Measurements from ENCODE around the gene DYNLT2B. TPM values are rescaled to one million over a fixed set of nuclear protein-coding genes. Genes with fewer than 3 reads are reported as not detected.
"Not testable (repeated sequence)": the region's sequence is repeated elsewhere in the genome, so short reads cannot be mapped to it uniquely, and the experiment has no call there.

Gene DYNLT2B
- polyA plus RNA-seq (2012; ENCODE audit: insufficient read depth, insufficient read length) = 55.5 TPM

DNA sequence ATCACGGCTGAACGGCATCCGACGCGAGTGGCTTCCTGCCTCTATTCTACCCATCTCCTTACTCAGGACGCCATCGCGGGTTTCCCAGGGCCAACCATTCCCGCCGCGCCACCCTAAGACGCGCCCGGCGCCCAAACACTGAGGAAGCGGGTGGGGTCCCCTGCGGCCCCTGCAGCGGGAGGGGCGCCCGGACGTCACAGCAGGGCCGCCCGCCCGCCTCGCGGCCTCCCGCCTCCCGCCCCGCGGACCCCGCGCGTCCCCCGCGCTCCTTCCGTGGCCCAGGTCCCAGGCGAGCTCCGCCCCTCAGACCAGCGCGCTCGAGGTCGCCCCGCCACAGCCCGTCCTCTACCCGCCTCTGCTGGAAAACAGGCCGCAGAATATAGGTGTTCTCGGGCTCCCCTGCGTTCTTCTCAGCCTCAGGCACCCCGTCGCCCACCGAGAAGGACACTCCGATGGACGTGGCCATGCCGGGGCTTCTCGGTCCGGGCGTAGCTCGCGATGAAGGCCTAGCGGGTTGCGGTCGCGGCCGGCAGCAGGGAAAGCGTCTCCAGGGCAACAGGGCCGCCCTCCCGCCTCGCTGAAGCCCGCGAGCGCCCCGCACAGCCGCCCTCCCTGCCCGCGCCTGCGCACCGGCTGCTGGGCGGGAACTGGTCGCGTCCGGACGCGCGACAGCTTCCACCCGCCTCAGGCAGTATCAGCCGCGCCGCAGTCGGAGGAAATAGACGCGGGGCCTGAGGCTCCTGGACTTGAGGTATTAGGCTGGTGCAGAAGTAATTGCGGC, at the start of gene DYNLT2B:
Gene DYNLT2B (minus strand): TSS at position 554 of the 781 bp plus-strand sequence. CDS start 88 bp downstream, at position 466.
- peak; percentile 80 for DNase-seq (ENCODE audit: low read depth, low spot score)
- H3K4me3 ChIP-seq (ENCODE audit: low read length) = peak within 1 kb of the TSS; percentile 80

DNA sequence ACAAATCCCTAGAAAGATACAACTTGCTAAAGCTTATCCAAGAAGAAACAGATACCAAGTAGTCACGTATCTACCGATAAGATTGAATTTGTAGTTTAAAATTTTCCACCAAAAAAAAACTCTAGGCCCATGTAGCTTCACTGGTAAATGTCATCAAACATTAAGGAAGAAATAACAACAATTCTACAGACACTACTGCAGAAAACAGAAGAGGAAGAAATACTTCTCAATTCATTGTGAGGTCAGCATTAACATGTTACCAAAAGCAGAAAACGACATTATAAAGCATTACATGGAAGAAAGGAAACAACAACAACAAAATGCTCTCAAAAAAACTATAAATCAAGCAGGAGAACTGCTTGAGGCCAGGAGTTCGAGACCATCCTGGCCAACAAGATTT, 47.7 kb upstream of the DYNLT2B start:
- DNase-seq (ENCODE audit: low read depth, low spot score) = no peak
- H3K4me3 ChIP-seq (ENCODE audit: low read length) = no peak overlapping the region

DNA sequence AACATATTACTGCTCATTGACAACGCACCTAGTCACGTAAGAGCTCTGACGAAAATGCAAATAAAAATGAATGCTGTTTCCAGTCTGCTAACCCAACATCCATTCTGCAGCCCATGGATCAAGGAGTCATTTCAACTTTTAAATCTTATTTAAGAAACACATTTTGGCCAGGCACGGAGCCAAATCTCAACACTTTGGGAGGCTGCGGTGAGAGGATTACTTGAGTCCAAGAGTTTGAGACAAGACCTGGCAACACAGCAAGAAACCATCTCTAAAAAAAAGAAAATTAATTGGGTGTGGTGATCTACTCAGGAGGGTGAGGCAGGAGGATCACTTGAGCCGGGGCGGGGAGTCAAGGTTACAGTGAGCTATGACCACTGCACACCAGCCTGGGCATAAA, 42.5 kb upstream of the DYNLT2B start:
- no peak for DNase-seq (ENCODE audit: low read depth, low spot score)
- no peak overlapping the region for H3K4me3 ChIP-seq (ENCODE audit: low read length)

DNA sequence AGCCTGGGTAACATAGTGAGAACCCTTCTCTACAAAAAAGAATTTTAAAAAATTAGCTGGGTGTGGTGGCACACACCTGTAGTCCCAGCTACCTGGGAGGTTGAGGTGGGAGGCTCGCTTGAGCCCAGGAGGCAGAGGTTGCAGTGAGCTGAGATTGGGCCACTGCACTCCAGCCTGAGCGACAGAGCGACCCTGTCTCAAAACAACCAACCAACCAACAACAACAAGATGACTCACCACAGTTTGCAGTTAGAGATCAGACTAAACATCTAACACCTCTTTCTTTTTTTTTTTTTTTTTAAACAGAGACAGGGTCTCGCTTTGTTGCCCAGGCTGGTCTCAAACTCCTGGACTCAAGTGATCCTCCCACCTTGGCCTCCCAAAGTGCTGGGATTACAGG, 40.5 kb upstream of the DYNLT2B start:
- not testable (repeated sequence) for H3K4me3 ChIP-seq (ENCODE audit: low read length); DNase-seq (ENCODE audit: low read depth, low spot score)

DNA sequence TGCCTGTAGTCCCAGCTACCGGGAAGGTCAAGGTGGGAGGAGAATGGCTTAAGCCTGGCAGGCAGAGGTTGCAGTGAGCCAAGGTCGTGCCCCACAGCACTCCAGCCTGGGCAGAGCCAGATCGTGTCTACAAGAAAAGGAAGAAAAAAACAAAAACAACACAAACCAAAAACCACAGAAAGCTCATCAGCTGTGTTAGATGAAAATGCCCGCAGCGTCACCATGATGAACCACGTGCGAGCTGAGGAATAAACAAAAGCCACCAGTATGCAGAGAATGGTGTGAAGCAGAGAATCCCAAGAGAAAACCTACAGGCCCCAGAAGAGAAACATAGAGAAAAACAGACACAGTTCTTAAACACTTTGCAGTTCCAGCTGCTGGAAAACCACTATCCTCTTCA, 39.9 kb upstream of the DYNLT2B start:
- DNase-seq (ENCODE audit: low read depth, low spot score) = peak; percentile 6
- H3K4me3 ChIP-seq (ENCODE audit: low read length) = no peak overlapping the region

DNA sequence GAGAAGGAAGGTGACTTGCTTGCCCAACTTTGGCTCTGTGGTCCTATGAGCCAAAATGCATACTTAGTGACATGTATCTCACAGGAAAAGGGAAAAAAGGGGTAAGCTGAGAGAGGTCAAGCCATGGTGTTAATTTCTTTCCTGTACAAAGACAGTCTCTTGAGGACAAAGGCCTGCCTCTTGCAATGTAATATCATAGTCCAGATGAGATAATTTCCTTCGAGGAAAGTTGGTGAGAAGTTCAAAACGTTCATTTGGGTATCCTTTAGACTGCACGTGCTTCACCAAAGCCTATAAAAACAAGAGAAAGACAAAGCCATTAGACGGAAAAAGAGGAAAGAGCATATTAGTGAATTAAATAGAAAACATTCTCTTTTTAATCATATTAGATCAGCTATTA, 38.5 kb upstream of the DYNLT2B start:
- no peak for DNase-seq (ENCODE audit: low read depth, low spot score)
- H3K4me3 ChIP-seq (ENCODE audit: low read length) = no peak overlapping the region

DNA sequence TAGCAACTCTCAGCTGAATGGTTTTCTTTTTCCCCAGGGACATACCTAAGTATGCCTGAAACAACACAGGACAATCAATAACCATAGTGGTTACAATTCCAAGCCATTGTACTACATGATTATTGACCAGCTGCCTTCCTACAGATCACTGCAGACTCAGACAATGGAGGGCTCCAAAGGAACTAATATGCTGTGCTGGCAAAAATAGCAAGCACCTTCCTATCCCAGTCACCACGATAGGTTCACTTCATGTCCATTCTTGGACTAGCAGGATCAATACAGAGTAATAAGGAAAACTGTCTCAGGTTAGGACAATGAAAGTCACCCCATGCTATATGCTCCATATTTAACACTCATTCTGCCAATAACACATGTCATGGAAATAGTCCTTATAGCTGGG, 37.6 kb upstream of the DYNLT2B start:
- DNase-seq (ENCODE audit: low read depth, low spot score) = no peak
- no peak overlapping the region for H3K4me3 ChIP-seq (ENCODE audit: low read length)

DNA sequence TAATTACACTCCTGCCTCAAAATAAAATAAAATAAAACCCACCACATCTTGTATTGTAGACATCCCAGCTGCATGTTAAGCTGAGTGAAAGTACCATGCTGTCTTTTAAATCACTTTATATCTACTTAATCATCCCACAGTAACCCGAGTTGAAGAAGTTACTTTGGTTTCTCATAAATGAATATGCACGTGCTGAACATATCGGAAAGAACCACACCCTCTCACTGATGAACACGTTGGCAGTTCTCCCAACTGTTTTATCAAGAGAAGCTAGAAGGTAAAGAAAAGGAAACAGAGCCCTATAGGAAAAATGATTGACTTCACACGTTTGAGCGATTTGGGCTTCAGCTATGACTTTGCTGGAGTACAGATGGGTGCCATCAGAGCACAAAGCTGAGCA, 36.1 kb upstream of the DYNLT2B start:
- no peak for DNase-seq (ENCODE audit: low read depth, low spot score)

DNA sequence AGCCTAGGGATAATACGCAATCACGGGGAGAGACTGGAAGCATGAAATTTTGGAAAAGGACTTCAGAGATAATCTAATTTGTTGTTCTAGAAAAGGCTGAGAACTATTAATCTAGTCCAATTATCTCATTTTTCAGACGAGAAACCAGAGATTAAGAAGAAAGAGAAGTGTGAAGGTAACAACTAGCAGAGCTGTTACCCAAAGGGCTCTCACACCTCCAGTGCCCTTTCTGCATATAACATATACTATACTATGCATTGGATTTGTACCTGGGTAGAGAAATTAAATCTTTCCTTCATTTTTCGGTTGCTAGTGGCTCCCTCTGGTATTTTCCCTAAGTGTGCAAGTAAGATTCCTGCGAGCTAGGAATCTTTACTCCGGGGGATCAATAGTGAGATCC, 33.5 kb upstream of the DYNLT2B start:
- no peak for DNase-seq (ENCODE audit: low read depth, low spot score)
- no peak overlapping the region for H3K4me3 ChIP-seq (ENCODE audit: low read length)

More for the DNA sequence above, 36.1 kb upstream of the DYNLT2B start:
- H3K4me3 ChIP-seq (ENCODE audit: low read length) = no peak overlapping the region

DNA sequence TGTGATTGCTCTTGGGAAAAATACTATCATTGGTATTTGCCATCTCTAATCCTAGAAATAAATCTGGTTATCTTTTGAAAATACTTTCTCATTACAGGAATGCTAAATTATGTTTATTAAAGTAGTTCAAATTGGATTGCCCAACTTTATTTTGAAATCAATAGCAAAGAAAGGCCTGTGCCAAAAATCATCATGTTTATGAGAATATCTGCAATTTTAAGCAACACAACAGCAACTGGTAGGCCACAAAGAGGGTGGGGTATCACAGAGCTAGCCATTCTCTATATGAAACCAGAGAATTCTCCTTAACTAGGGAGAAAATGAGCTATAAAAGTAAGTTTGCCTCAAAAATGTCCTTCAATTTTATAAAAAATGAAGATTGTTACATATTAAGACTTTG, 32.0 kb upstream of the DYNLT2B start:
- no peak overlapping the region for H3K4me3 ChIP-seq (ENCODE audit: low read length)
- no peak for DNase-seq (ENCODE audit: low read depth, low spot score)

DNA sequence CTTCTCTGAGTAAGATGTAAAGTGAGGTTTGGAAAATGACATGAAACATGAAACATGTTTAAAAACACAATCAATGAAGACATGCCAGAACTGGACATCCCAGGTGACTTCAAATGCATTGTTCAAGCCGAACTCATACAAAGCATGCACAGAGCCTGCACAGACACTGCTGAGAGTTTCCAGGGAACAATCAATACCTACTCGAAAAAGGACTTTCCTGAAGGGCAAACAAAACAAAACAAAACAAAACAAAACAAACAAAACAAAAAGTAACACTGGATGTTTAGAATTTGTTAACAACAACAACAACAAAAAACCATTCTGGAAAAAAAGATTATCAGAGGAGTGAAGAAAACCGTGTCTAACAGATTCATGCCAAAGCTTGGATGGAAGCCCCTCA, 30.7 kb upstream of the DYNLT2B start:
- H3K4me3 ChIP-seq (ENCODE audit: low read length) = no peak overlapping the region
- no peak for DNase-seq (ENCODE audit: low read depth, low spot score)

DNA sequence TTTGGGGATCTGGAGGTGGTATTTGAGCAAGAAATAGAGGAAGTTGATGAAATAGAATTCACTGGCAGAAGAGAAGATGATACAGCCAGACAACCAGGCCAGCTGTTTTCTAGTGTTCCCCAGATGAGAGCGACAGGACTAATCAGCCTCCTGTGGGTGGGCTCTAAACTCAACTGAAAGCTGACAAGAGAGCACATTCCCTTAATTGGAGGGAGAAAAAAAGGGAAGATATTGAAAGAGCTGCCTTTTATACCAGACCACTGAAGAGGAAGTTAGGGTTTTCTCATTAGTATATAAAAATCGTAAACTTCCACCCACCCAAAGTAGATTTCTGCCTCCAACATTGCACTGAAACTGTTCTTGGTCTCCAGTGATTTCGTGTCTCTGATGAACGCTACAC, 26.6 kb upstream of the DYNLT2B start:
- no peak for DNase-seq (ENCODE audit: low read depth, low spot score)
- no peak overlapping the region for H3K4me3 ChIP-seq (ENCODE audit: low read length)

DNA sequence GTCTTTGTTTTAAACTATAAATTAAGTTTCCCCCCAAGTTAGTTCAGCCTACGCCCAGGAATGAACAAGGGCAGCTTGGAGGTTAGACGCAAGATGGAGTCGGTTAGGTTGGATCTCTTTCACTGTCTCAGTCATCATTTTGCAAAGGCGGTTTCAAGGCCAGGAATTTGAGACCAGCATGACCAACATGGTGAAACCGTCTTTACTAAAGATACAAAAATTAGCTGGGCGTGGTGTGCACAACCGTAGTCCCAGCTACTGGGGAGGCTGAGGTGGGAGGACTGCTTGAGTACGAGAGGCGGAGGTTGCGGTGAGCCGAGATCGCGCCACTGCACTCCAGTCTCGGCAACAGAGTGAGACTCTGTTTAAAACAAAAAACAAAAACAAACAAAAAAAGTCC, 25.9 kb upstream of the DYNLT2B start:
- not testable (repeated sequence) for DNase-seq (ENCODE audit: low read depth, low spot score); H3K4me3 ChIP-seq (ENCODE audit: low read length)

DNA sequence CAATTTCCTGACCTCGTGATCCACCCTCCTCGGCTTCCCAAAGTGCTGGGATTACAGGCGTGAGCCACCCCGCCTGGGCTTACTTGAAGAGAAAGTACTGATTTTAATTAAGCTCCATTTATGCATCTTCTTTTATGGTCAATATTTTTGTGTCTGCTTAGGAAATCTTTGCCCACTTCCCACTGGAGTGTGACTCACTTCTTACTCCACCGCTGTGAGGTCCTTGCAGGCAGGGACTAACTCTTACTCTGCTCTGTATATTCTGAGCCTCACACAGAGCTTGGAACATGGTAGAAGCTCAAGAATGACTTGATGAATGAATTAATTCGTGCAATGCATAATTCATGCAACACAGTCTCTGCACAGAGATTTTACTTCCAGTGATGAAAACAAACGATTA, 23.1 kb upstream of the DYNLT2B start:
- no peak for DNase-seq (ENCODE audit: low read depth, low spot score)

DNA sequence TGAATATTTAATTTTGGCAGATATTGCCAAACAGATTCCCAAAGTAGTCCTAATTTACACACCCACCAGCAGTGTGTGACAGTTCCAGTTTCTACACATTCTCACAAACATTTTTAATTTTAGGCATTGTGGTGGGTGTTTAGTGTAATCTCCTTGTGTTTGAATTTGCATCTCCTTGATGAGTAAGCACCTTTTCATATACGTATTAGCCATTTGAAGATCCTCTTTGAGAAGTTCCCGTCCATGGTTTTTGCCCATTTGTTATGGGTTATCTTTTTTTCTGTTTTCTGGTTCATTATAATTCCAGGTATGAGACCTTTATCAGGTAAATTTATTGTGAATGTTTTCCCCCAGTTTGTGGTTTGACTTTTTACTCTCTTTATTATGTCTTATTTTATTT, 22.4 kb upstream of the DYNLT2B start:
- no peak overlapping the region for H3K4me3 ChIP-seq (ENCODE audit: low read length)
- no peak for DNase-seq (ENCODE audit: low read depth, low spot score)

More for the DNA sequence above, 23.1 kb upstream of the DYNLT2B start:
- no peak overlapping the region for H3K4me3 ChIP-seq (ENCODE audit: low read length)

DNA sequence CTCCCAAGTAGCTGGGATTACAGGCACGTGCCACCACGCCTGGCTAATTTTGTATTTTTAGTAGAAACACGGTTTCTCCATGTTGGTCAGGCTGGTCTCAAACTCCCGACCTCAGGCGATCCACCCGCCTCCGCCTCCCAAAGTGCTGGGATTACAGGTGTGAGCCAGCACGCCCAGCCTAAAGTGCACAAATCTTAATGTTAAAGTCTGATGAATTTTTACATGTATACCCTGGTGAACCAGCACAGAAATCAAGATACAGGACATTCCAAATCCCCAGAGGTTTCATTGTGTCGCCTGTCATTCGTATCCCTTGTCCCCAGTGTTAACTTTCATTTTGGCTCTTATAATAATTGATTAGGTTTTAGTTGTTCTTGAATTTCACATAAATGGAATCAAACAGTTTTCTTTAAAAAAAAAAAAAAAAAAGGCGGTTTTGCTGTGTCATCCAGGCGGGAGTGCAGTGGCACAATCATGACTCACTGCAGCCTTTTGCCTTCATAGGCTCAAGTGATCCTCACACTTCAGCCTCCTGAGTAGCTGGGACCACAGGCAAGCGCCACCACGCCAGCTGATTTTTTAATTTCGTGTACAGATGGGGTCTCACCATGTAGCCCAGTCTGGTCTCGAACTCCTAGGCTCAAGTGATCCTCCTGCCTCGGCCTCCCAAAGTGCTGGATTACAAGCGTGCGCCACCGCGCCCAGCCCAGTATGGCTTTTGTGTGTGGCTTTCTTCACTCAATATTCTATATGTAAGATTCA, 21.6 kb upstream of the DYNLT2B start:
- no peak for DNase-seq (ENCODE audit: low read depth, low spot score)
- H3K4me3 ChIP-seq (ENCODE audit: low read length) = no peak overlapping the region

DNA sequence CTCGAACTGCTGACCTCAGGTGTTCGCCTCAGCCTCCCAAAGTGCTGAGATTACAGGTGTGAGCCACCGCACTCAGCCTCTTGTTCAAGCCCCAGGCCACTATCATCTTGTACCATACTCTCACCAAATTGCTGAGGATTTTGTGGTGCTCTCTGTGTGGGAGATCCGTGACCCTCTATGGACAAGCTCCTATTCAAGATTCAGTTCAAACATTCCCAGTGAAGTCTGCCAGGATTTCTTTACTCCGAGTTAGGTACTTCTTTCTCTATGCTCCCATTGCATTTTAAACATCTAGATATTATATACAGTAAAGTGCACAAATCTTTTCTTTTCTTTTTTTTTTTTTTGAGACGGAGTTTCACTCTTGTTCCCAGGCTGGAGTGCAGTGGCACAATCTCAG, 21.0 kb upstream of the DYNLT2B start:
- DNase-seq (ENCODE audit: low read depth, low spot score) = no peak

DNA sequence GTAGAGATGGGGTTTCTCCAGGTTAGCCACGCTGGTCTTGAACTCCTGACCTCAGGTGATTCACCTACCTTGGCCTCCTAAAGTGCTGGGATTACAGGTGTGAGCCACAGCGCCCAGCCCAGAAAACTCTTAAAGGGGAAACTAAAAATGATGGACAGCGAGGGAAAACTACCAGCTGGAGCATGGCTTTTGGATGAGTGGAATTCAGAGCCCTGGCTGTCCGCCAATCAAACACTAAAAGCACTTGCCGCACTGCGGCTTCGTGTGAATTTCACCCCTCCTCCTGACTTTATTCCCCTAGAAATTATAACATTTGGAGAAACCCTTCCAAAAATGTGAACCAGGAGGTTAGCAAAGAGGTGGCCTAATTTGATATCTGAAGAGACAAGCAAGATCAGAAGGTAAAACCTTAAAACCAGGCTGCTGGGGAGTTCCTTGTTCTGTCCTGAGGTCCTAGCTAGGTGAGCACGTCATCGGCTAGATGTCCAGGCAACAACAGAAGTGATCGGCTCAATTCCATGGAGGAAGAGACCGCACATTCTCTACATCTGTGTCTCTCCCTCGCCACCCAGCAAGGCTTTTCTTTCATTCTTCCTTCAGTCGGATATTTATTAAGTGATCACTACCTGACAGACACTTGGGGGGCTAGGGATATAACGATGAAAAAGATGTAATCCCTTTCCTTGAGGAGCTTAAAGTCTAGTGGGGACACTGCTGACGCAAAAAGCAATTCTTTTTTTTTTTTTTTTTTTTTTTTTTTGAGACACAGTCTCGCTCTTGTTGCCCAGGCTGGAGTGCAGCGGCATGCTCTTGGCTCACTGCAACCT, 18.5 kb upstream of the DYNLT2B start:
- DNase-seq (ENCODE audit: low read depth, low spot score) = no peak
- H3K4me3 ChIP-seq (ENCODE audit: low read length) = no peak overlapping the region

More for the DNA sequence above, 21.0 kb upstream of the DYNLT2B start:
- no peak overlapping the region for H3K4me3 ChIP-seq (ENCODE audit: low read length)

DNA sequence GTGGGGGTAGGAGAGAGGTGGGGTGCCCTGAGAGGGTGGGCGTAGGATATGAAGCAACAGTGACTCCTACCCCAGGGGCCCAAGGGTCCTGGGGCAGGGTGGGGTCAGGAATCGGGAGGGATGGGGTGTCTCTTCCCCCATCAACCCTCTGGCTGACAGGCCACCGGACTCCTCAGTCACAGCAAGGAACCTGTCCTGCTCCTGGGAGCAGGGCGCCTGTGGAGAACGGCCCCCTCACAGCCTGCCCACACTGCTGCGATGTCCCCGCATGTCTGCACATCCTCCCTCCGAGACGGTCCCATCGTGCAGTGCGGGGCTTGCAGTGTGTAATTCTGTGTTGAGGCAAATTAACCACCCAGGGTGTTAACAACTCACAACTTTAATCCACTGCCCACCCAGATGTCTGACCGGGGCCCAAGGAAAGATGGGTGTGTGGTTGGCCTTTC, 17.5 kb upstream of the DYNLT2B start:
- no peak for DNase-seq (ENCODE audit: low read depth, low spot score)
- no peak overlapping the region for H3K4me3 ChIP-seq (ENCODE audit: low read length)

DNA sequence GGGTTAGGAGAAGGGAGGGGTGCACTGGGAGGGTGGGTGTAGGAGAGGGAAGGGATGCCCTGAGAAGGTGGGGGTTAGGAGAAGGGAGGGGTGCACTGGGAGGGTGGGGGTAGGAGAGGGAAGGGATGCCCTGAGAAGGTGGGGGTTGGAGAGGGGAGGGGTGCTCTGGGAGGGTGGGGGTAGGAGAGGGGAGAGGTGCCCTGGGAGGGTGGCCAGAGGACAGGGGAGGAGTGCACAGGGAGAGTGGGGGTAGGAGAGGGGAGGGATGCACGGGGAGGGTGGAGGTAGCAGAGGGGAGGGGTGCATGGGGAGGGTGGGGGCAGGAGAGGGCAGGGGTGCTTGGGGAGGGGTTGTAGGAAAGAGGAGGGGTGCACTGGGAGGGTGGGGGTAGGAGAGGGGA, 16.9 kb upstream of the DYNLT2B start:
- no peak for DNase-seq (ENCODE audit: low read depth, low spot score)

More for the DNA sequence above, 16.9 kb upstream of the DYNLT2B start:
- no peak overlapping the region for H3K4me3 ChIP-seq (ENCODE audit: low read length)

Data from Jurkat, Clone E6-1 (cell line).